AML-193 (cell line): ENCODE results near the gene JAKMIP3.

ENCODE experiments used
- DNase-seq, 2 experiments: peaks; one replicate each; lab custom pipeline; 2025; lab: John Stamatoyannopoulos, UW

JAKMIP3 gene

DNA sequence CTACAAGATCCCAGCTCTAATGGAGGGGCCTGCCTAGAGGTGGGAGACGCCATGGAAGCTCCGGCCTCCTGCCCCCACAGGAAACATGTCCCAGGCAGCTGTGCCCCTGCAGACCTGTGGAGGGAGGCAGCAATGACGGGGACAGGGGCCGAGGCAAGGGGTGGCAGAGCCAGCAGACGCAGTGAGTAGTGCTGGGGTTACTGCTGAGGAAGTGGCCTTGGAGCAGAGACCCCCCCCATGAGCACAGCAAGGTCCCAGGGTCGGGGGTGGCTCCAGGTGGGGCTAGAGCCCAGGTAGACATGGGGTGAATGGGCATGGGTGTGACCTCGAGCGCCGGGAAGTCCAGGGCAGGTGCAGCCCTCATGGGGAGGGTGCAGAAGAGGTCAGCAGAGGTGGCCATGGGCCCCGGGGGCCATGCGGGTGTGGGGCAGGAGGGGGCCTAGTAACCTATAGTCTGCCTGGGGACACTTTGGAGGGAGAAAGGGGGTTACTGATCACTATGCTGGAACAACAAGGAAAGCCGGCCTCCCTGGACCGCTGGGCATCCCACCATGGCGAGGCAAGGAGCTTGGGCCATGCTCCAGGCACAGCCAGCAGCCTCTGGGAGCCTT is 45.5 kb downstream of the JAKMIP3 start:
- DNase-seq, result no peak

DNA sequence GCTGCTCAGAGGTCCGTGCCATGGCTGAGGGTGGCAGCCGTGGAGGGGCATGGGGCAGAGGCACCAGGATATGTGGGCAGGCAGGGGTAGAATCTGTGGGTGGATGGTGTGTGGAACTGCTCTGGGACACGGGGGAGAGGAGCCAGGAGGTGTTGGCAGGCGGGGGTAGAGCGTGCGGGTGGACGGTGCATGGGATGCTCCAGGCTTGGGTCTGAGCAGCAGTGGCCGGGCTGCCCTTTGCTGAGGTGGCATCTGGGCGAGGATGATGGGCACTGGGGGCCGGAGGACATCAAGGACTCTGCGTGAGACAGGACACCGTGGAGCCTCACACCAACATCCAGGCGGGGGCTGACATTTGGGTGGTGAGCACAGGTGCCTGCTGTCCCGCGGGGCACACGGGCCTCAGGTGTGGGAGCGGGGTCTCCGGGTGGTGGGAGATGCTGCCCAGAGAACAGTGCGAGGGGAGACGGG is 46.2 kb downstream of the JAKMIP3 start:
- DNase-seq, result no peak

DNA sequence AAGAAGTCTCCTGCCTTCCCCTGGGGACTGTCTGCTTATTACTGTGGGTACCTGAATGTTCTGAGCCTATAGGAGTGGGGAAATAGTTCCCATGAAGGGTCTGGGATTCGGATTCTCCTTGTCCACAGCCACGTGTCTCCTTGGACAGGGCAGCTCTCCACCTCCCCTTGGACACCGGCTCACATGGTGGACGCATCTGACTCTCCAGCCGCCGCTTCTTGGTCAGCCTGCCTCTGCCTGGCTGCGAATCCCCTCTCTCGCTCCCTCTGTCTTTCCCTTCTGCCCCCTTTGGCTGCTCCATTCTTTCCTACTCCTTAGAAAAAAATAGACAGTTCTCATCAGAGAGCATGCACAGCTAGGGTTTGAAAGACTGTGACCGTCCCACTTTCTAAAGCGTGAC is 46.9 kb downstream of the JAKMIP3 start:
- DNase-seq, result no peak

DNA sequence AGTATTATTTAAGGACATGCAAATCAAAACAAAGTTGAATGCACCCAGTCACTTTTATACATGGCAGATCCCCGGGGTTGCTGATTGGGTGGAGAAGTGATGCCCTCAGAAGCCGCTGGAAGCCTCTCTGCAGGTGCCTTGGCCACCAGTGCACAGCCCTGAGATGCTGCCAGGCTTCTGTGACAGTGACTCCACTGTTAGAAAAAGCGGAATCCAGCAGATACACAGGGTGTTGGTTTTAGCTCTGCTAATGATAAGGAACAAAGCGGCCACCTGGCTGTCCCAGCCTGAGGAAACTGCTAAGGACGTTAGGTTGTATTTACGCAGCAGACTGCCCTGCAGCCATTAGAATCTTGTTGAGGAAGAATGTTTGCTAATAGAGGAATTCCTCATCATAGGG is 47.5 kb downstream of the JAKMIP3 start:
- DNase-seq, result no peak

DNA sequence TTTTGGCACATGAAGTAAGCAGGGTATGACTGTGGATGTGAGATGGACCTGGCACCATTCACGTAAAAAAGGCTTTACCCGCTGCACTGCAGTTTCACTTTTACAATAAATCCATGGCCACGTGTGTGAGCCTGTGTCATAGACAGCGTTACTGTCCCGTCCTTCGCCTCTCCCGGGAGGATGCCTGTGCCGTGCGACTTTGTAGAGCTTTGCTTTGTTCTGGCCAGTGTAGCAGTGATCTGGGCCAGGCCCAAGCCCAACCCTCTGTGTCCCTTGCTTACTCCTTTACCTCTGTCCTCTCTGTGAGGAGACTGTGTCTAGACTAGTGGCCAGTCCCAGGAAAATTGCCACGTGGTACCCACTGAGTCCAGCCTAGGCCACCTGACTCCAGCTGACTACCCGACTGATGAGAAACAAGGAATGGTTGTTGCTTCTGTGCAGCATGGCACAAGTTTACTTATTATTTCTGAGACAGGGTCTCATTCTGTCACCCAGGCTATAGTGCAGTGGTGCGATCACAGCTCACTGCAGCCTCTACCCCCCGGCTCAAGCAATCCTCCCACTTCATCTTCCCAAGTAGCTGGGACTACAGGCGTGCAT is 48.1 kb downstream of the JAKMIP3 start:
- no peak for DNase-seq

DNA sequence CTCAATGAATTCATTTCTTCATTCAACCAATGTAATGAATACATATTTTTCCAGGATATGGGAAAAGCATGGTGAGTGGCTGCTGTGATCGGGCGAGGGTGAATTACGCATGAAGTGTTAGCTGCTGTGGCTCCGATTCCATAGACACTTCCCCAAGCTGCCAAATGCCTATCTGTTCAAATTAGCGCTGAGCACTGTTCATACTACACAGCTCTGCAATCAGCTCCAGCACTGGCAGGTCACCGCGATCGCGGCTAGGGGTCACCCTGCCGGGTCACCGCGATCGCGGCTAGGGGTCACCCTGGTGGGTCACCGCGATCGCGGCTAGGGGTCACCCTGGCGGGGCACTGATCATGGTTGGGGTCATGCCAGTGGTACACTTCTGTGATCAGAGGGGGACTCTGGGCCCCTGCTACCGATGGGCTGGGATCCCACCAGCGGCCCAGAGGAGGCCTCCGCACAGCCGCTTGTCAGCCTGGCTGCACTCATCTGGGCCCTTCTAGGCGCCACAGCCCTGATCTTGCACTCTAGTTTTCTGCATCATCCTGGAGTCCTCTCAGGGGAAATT is 49.3 kb downstream of the JAKMIP3 start:
- no peak for DNase-seq
